ENCODE data around the gene DNAI1.

- TF ChIP-seq GATA2 (IDR thresholded peaks at IDR 0.05; ENCODE audit: low read depth, low read length) (no peak), GATA3 (IDR thresholded peaks at IDR 0.05; ENCODE audit: low read depth, low read length) (no peak)
Measured at GRCh38 chr9:34502471-34502870, 43.9 kb downstream of the DNAI1 start.
